Dedifferentiated amniotic fluid mesenchymal stem cell (primary cell): ENCODE measurements around the gene DOCK1.

Experiments
- DNase-seq: peaks from one replicate; pipeline ENCODE4 v3.0.0-alpha.2; 2016; ENCODE audit errors: extremely low spot score

Gene DOCK1

DNA sequence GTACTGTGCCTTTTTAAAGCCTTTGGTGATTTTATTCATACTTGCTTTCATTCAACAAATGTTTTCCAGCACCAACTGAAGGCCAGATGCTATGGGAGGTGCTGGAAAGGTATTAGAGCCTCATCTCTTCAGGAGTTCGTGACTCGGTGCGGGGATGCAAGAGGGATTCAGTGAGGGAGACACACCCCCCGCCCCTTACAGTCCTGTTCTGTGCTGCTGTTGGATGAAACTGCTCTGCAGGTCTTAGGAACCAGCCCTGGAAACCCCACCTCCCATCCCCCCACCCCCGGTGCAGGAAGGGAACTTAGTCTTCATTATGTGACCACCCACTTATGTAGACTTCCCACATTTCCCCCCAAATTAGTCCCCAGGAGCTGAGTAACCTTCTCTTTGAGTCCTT is 180.7 kb downstream of the DOCK1 start:
- DNase-seq: no peak

DNA sequence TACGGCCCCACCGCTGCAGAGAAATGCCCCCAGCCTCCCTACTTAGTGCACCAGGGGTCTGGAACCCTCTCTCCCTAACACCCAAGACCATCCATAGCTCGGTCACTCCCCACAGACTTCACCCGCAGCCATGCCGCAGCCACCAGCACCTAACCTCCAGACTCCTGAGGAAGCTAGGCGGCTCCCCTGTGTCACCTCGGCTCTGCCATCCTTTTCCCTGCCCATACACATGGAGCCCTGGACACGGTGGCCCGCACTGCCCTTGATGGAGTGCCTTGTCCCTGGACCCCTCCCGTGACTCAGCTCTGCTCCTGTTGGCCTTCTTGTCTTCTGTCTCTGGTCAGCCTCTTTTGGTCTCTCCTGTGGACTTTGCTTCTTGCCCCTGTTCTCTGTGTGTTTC is 183.7 kb downstream of the DOCK1 start:
- DNase-seq: no peak

DNA sequence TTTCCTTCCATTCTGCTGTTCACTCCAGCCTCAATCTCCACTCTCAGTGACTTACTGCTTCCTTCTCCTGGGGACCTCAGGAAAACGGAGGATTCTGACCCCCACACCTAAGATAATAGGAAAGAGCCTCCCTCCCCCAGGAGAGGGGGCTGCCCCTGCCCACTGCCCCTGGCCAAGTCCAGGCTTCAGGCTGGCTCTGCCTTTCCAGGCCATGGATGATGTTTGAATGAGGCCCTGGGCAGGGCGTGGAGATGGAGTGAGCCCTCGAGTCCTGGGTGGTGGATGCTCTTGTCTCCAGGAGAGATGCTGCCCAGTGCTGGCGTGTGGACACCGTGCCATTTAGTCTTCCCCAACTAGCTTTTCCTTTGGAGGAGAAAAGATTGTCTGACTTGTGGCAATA is 184.2 kb downstream of the DOCK1 start:
- no peak for DNase-seq

DNA sequence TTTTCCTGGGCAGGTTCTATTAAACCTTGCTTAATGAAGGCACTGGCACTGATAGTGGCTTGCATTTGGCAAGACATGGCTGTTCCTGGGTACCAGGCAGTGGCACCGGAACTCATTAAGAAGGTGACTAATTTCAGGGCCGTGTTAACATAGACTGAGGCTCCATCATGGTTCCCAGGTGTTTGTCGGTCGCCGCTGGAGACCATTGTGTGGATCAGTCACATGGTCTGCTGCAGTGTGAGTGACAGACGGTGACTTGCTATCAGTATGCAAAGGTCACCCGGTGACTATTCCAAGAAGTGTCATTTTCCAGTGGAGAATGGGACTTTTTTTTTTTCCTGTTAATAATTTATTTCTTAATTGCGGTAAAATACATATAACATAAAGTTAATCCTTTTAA is 184.9 kb downstream of the DOCK1 start:
- DNase-seq: no peak

- no peak for DNase-seq
These were observed 186.1 kb downstream of the DOCK1 start for GRCh38 chr10:127091354-127091753.

GRCh38 chr10:127092916-127093315 is 187.7 kb downstream of the DOCK1 start:
- no peak for DNase-seq

GRCh38 chr10:127094984-127095383 is 189.8 kb downstream of the DOCK1 start:
- no peak for DNase-seq

DNA sequence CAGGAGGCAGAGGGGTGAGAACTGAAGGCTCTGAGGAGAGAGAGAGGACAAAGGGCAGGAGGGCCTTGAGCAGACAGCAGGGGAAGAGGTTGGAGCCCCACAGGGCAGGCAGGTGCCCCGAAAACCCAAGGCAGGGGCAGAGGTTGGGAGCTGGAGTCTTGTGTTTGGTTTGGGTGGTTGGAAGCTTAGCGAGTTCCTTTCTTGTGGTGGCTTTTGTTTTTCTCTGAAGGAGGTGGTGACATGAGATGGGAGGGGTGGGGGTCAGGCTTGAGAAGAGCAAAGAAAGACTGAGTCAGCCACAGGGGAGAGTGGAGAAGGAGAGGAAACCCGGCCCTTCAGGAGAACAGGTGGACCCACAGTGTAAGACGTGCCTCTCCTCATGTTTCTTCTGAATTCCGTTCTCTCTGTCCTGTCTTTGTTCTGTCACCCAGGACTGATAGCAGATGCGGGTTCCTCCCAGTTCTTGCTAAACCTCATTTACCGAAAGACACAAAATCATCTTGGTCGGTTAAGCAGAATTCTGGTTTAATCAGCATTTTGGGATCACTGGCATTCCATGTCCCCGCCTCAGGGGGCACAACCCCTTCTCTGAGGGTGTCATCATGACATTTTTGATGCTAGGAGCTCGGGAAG is 195.9 kb downstream of the DOCK1 start:
- no peak for DNase-seq

DNA sequence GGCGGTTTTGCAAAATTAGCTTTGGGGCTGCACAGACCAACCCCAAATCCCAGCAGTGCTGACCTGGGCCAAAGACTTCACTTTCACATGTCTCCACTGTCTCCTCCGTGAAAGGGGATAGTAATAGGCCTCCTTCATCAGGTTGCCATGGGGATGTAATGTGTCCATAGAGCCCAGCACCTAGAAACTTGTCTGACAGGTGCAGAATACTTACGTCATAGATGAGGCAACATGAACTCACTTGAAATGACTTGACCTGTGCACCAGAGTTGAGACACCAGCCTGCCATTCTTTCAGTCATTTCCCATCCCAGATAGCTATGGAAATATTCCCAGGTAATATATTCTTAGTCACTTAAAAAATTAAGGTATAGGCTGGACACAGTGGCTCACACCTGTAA is 196.9 kb downstream of the DOCK1 start:
- no peak for DNase-seq

GRCh38 chr10:127115100-127115499 is 209.9 kb downstream of the DOCK1 start:
- DNase-seq: no peak

DNA sequence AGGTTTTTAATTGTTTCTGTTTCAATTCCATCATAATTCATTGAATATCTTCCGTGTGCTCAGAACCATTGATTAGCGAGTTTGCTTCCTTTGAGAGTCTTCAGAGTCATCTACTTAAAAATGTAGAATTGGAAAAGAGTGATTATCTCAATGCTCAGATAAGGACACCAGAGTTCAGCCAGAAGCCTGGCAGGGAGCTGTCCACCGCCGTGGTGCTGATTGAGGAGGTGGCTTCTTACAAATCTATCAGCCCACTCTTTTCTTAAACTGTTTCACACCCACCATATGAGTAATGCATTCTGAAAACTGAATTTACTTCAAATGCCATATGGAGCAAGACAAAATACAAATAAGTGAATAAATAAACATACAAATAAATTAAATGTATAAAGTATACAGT is 211.9 kb downstream of the DOCK1 start:
- no peak for DNase-seq

- no peak for DNase-seq
These were observed 212.8 kb downstream of the DOCK1 start for GRCh38 chr10:127118034-127118433.

DNA sequence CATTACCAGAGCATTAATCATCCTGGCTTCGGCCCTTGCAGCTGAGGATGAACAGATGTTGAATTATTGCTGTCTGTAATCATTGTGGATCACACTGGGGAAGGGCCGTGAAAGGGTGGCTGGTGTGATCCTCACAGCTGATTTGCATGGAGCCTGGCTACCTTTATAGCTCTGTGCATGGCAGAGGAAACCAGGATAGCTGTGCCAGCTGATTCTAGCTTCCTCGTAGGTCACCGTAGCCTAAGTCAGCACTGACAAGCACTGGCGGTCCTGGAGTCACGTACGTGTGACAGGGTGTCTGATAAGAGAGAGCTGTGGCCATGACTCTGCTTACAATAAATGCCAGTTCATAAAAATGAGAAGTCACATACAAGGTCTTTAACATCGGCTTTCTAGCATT is 214.7 kb downstream of the DOCK1 start:
- DNase-seq: no peak

GRCh38 chr10:127122831-127123230 is 217.6 kb downstream of the DOCK1 start:
- no peak for DNase-seq

DNA sequence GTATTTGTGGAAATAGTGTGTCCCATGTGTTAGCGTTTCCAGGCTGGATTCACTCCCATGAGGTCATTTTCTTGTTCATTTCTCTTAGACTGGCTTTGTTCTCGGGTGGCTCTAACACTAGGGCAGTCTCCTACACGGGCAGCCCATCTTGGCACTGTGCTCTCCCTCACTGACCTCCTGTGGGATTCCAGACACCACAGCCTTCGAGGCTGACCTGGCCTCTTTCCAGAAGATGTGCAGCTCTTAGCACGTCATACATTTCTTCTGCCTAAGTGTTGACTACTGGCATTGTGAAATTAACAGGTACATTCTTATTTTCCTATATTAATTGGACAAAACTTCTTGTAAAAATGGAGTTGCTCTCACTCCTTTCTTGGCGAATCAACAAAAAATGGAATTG is 218.4 kb downstream of the DOCK1 start:
- no peak for DNase-seq

DNA sequence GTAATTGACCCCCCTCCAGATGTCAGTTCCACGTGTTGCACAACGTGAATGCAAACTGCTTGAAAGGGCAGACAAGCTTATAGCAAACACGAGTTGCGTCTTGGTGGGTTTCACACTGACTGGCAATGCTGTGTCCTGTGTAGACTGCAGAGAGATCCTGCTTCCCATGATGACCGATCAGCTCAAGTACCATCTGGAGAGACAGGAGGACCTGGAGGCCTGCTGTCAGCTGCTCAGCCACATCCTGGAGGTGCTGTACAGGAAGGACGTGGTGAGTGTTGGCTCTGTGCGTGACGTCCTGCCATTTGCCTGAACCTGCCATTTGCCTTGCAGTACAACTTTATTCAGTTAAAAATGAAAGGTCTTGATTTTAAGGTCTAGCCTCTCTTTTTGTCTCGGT is 220.1 kb downstream of the DOCK1 start:
- no peak for DNase-seq

- DNase-seq: no peak
These were observed 222.6 kb downstream of the DOCK1 start for GRCh38 chr10:127127822-127128221.

- DNase-seq: no peak
These were observed 223.9 kb downstream of the DOCK1 start for GRCh38 chr10:127129104-127129503.

- no peak for DNase-seq
These were observed 227.2 kb downstream of the DOCK1 start for GRCh38 chr10:127132451-127132850.

- DNase-seq: no peak
These were observed 228.0 kb downstream of the DOCK1 start for GRCh38 chr10:127133225-127133624.

- DNase-seq: no peak
These were observed 228.7 kb downstream of the DOCK1 start for GRCh38 chr10:127133672-127134500.

DNA sequence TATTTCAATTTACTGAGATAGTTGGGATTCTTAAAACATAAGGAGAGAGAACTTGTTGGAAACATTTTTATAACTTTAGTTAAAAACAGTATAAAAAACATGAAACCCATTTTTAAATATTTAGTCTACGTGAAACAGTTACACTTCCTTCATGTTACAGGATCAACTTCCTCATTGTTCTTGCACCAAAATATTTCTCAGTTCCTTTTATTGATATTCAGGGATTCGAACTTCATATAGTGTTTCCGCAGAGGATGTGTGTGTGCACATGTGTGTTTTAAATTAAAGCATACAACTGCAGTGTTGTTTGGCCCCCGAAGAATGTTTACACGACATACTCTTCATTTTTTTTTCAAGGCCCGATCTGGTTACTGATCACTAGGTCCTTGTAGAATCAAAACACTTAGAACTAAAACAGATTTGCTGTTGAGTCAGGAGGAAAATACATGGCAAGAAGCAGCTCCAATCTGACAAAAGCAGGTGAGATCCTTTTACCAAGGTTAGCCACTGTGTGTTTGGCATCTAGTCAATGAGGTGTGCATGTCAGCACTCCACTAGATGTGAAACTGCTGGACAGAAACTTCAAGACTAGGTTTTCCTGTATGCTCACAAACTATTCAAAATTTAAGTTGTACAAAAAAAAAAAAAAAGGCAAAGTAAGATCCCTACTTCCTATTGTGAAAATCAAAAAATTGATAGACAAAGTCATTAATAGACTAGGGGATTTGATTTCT is 230.8 kb downstream of the DOCK1 start:
- DNase-seq: no peak

- no peak for DNase-seq
These were observed 232.2 kb downstream of the DOCK1 start for GRCh38 chr10:127137391-127137790.
